ENCODE measurements around the gene RIOX2.
"Not testable (repeated sequence)": the region's sequence is repeated elsewhere in the genome, so short reads cannot be mapped to it uniquely, and the experiment has no call there.

RIOX2 gene

DNA sequence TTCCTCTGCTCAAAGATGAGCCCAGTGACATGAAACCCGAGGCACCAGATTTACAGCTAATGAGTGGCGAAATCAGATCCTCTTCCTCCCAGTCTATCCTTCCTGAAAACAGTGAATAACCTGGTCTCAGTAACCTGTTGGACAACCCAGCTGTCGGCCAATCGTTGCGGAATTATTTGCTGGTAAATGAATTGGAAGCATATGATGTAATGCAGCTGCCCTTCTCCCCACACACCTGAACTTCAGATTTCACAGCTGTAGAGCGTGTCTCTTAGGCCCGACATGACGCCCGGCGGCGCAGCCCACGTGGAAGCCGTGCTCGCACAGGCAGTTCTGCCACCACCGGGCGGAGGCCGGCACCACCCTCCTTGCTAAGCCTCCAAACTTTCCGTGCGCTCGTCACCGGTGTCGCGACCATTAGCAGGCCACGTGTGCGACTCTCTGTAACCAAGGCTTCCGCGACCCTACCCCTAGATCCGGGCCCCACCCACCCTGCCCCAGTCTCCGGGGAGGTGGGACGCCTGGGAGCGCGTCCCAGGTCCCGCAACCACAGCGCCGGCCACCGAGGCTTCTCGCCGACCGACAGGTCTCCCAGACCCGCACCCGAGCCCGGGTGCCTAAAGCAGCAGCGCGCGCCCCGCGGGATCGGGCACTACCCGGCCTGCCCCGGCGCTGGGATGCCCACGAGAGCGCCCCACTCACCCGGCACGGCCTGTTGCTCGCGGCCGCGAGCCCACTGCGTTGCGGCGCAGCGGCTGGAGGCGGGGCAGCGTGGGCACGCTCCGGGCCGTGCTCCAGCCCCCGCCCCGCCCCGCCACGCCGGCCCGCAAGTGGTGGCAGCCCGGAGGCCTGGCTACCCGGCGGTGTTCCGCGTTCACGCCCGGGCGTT is at the start of gene RIOX2:
TSS of gene RIOX2 (minus strand) at position 753 of the 889 bp plus-strand sequence. CDS start 4,838 bp downstream, outside the sequence.
- no peaks in the 10 kb centered on the region for H3K9me3 Mint-ChIP-seq
- peaks cover 17% of the 10 kb centered on the region for H3K36me3 Mint-ChIP-seq (ENCODE audit: low read depth)
- peak; percentile 78 for DNase-seq (ENCODE audit: low spot score)
- H3K4me3 Mint-ChIP-seq, result peak within 1 kb of the TSS; percentile 94
- no peaks in the 10 kb centered on the region for H3K27me3 Mint-ChIP-seq (ENCODE audit: low read depth)
- peak within 1 kb of the TSS; percentile 90 for H3K27ac Mint-ChIP-seq
- peaks cover 62% of the 10 kb centered on the region for H3K4me1 Mint-ChIP-seq (ENCODE audit: low read depth)

DNA sequence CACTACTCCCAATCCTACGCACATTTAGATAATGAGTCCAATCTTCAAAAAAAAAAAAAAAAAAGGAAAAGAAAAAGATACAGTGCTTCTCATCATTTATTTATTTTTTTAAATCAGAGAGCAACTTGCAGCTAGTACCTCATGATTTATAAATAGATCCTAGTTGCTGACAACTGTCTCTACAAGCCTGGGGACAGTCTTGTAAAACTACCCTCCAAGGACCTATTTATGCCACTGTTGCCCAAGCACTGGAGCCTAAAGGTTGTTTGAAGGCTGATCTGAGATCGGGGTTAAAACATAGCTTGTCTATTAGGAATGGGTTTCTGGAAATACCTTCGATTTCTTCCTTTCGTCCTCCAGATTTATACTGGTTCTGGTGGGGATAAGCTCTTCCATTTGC is 48.2 kb upstream of the RIOX2 start:
- DNase-seq (ENCODE audit: low spot score), result no peak
- peaks cover 12% of the 10 kb centered on the region for H3K4me1 Mint-ChIP-seq (ENCODE audit: low read depth)
- H3K27ac Mint-ChIP-seq, result no peak overlapping the region
- no peak overlapping the region for H3K4me3 Mint-ChIP-seq
- H3K27me3 Mint-ChIP-seq (ENCODE audit: low read depth), result no peaks in the 10 kb centered on the region
- H3K36me3 Mint-ChIP-seq (ENCODE audit: low read depth), result no peaks in the 10 kb centered on the region
- H3K9me3 Mint-ChIP-seq, result no peaks in the 10 kb centered on the region

DNA sequence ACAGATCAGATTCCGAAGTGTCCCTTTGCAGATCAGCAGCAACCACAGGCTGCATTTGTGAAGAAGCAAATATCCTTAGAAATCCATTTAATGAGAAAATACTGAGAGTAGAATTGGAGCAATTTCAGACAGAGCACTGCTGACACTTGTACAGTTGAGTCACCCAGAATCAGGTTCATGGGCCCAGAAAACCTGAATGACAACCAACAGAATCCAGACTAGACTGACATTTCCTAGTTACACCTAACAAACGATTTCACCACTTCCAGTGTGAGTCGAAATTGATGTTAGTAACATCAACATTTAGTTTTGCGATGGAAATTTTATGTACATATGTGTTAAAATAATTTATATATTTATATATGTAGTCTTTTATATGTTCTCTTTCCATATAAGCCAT is 46.1 kb upstream of the RIOX2 start:
- Mint-ChIP-seq H3K9me3 (no peaks in the 10 kb centered on the region), H3K4me1 (ENCODE audit: low read depth) (peaks cover 10% of the 10 kb centered on the region), H3K27ac (no peak overlapping the region), H3K4me3 (no peak overlapping the region), H3K27me3 (ENCODE audit: low read depth) (no peaks in the 10 kb centered on the region), H3K36me3 (ENCODE audit: low read depth) (no peaks in the 10 kb centered on the region)
- DNase-seq (ENCODE audit: low spot score), result no peak

DNA sequence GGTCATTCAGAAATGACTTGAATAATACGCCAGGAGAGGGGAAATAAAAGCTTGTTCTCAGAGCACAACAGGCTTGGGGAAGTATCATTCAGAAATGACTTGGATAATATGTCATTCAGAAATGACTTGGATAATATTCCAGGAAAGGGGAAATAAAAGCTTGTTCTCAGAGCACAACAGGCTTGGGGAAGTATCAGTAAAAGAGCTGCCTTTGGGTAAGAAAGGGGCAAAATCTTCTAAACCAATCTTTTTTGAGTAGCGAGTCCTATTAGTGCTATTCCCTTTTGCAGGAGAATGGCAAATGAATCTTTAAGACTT is 42.0 kb upstream of the RIOX2 start:
- no peak overlapping the region for H3K27ac Mint-ChIP-seq
- H3K27me3 Mint-ChIP-seq (ENCODE audit: low read depth), result no peaks in the 10 kb centered on the region

DNA sequence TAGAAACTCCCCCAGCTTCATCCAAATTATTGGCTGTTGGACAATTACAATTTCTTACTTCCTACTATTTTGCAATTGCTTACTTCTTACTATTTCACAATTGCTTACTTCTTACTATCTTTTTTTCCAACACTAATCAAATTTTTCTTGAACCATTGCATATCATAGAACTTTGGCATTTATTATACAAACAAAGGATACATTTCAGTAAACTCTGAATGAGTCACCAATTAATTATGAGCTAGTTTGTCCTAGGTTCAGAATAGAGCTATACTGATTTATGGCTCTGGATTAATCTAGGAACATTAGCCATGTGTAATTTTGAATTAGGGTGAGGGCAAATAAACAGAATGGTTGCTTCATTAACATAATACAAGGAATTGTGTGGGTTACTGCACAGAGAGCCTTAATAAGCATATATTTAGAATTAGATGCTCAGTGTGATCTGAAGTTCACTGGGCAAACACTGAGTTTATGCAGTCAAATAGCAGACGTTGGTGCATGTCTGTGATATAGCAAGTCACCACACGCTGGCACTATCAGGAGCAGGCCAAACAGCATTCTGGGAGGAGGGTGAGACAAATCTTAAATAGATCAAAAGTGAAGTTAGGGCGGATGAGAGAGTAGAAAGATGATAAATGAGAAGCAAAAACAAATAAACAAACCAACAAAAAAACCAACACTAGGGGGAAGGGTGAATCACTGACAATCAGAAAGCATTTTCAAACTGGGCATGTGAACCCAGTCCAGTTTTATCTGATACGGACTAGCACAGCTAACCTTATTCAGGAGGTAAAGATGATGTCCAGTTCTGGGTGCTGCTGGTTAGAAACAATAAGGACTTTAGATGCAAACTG is 41.4 kb upstream of the RIOX2 start:
- H3K27ac Mint-ChIP-seq, result no peak overlapping the region
- peaks cover 6% of the 10 kb centered on the region for H3K9me3 Mint-ChIP-seq
- DNase-seq (ENCODE audit: low spot score), result no peak
- H3K27me3 Mint-ChIP-seq (ENCODE audit: low read depth), result no peaks in the 10 kb centered on the region
- H3K4me3 Mint-ChIP-seq, result no peak overlapping the region
- H3K36me3 Mint-ChIP-seq (ENCODE audit: low read depth), result peaks cover 3% of the 10 kb centered on the region
- peaks cover 15% of the 10 kb centered on the region for H3K4me1 Mint-ChIP-seq (ENCODE audit: low read depth)

More for the DNA sequence above, 42.0 kb upstream of the RIOX2 start:
- Mint-ChIP-seq H3K4me1 (ENCODE audit: low read depth) (peaks cover 9% of the 10 kb centered on the region), H3K4me3 (no peak overlapping the region), H3K9me3 (peaks cover 6% of the 10 kb centered on the region), H3K36me3 (ENCODE audit: low read depth) (peaks cover 3% of the 10 kb centered on the region)
- no peak for DNase-seq (ENCODE audit: low spot score)

DNA sequence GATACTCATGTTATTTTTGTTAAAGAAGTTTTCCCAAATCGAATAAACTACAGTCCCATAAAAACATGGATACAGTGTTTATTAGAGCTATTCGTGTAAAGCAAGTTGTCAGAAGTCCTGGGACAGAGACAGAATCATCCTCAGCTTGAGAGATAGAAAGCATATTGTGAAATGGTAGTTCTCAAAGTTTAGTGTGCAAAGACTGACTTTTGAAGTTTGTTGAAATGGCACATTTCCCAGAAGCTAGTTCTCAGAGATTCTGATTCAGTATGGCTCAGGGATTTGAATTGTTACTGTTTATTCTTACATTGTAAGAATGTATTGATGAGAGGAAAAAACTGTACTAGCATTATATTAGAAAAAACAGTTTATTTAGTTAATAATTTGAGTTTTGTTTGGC is 40.7 kb upstream of the RIOX2 start:
- H3K27me3 Mint-ChIP-seq (ENCODE audit: low read depth), result no peaks in the 10 kb centered on the region
- peaks cover 3% of the 10 kb centered on the region for H3K36me3 Mint-ChIP-seq (ENCODE audit: low read depth)
- no peak overlapping the region for H3K27ac Mint-ChIP-seq
- H3K4me3 Mint-ChIP-seq, result no peak overlapping the region
- peaks cover 6% of the 10 kb centered on the region for H3K9me3 Mint-ChIP-seq
- peaks cover 19% of the 10 kb centered on the region for H3K4me1 Mint-ChIP-seq (ENCODE audit: low read depth)
- DNase-seq (ENCODE audit: low spot score), result no peak

DNA sequence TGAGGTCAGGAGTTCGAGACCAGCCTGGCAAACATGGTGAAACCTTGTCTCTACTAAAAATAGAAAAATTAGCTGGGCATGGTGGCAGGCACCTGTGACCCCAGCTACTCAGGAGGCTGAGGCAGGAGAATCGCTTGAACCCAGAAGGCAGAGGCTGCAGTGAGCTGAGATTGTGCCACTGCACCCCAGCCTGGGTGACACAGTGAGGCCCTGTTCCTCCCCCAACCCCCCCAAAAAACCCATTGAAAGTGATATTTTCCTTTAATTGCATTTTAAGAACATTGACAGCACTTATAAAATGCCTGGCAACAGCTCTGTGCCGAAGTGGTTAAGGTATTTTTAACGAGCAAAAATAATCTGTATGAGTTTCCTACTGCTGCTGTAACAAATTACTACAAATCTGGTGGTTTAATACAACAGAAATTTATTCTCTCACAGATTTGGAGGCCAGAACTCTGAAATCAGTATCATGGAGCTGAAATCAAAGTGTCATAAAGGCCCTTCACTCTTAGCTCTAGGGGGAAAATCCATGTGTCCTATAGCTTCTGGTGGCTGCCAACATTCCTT is 38.7 kb upstream of the RIOX2 start:
- H3K36me3 Mint-ChIP-seq (ENCODE audit: low read depth); H3K27ac Mint-ChIP-seq; DNase-seq (ENCODE audit: low spot score); H3K9me3 Mint-ChIP-seq; H3K27me3 Mint-ChIP-seq (ENCODE audit: low read depth); H3K4me3 Mint-ChIP-seq: not testable (repeated sequence)
- H3K4me1 Mint-ChIP-seq (ENCODE audit: low read depth), result peaks cover 36% of the 10 kb centered on the region

DNA sequence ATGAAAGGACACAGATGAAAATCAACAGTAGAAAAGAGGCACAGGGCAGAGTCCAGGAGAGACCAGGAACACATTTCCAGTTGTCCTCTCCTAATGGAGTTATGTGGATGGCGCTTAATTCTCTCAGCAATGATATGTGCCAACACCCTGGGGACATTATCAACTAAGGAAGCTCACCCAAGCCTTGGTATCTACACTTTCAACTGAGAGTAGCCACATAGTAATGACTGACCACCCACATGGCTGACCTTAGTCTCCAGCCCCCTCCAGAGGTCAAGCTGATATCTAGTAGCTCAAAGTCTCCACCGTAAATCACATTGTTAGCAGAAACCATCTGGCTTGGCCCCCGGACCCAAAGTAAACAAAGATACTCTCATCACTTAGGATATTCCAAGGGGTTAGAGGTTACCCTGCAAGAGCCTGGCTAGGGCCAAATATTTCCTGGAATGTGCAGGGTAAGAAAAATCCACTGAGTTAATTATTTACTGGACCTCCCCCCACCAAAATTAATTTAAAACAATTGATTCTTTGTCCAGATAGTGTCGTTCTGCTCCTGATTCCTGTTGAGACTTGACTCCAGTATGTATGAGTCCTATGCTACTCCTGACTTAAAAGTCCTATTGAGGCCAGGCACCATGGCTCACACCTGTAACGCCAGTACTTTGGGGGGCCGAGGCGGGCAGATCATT is 38.1 kb upstream of the RIOX2 start:
- H3K4me3 Mint-ChIP-seq, result no peak overlapping the region
- peaks cover 8% of the 10 kb centered on the region for H3K36me3 Mint-ChIP-seq (ENCODE audit: low read depth)
- no peaks in the 10 kb centered on the region for H3K27me3 Mint-ChIP-seq (ENCODE audit: low read depth)
- no peak overlapping the region for H3K27ac Mint-ChIP-seq
- peaks cover 6% of the 10 kb centered on the region for H3K9me3 Mint-ChIP-seq
- peaks cover 34% of the 10 kb centered on the region for H3K4me1 Mint-ChIP-seq (ENCODE audit: low read depth)
- no peak for DNase-seq (ENCODE audit: low spot score)

DNA sequence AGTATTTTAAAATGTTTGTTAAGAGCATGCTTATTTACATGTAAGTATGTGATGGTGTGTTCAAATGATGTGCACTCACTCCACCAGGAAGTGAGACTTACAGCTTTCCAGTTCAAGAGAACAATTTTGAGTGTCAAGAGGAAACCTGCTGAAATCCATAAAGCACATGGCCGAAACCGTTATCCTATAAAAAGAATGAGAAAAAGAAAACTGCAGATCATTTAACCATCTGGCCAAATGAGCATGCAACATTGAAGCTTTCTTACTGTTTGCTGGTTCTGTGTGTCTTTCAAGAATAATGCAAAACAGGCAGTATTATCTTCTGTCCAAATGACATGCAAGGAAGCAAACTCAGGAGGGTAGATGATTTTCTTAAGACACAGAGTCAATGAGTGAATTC is 36.6 kb upstream of the RIOX2 start:
- peaks cover 43% of the 10 kb centered on the region for H3K4me1 Mint-ChIP-seq (ENCODE audit: low read depth)
- peaks cover 11% of the 10 kb centered on the region for H3K36me3 Mint-ChIP-seq (ENCODE audit: low read depth)
- no peaks in the 10 kb centered on the region for H3K27me3 Mint-ChIP-seq (ENCODE audit: low read depth)
- H3K4me3 Mint-ChIP-seq, result no peak overlapping the region
- H3K9me3 Mint-ChIP-seq, result peaks cover 6% of the 10 kb centered on the region
- peak overlapping the region; percentile 50 for H3K27ac Mint-ChIP-seq
- no peak for DNase-seq (ENCODE audit: low spot score)

DNA sequence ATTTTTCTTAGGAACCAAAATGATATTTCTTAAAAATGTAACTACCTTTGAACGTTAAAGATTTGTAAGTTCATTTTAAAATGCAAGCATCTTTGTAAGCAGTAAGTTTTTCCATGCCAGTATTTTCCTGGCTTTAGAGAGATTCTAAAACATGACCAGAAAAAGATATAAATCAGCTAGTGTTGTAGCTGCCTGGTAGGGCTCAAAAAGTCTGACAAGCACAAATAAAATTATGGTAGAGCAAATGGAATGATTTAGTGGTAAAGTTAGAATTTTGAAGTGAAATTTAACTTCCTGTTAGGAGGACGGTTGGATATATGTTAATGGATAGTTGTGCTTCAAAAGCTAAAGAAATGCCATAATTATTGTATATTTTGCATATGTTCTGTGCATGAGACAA is 33.2 kb upstream of the RIOX2 start:
- H3K27ac Mint-ChIP-seq, result no peak overlapping the region

DNA sequence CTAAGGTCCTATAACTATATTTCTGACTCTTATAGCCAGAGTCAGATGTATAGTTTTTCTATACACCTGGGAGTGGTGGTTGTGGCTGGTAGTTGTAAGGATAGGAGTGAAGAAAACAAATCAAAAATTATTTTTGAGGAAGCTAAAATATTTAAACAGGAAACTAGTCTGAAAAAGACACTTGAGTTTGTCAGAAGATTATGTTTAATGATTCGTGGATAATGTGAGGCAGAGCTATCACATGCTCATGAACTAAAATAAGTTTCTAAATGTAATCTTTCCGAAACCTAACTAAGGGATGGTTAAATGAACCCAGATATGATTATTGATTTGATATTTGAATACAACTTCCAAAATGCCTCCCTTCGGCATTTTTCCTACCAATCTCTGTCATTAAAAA is 32.5 kb upstream of the RIOX2 start:
- DNase-seq (ENCODE audit: low spot score), result no peak

More for the DNA sequence above, 33.2 kb upstream of the RIOX2 start:
- no peak overlapping the region for H3K4me3 Mint-ChIP-seq
- no peaks in the 10 kb centered on the region for H3K9me3 Mint-ChIP-seq
- peaks cover 3% of the 10 kb centered on the region for H3K27me3 Mint-ChIP-seq (ENCODE audit: low read depth)
- peaks cover 54% of the 10 kb centered on the region for H3K4me1 Mint-ChIP-seq (ENCODE audit: low read depth)
- H3K36me3 Mint-ChIP-seq (ENCODE audit: low read depth), result peaks cover 9% of the 10 kb centered on the region
- no peak for DNase-seq (ENCODE audit: low spot score)

DNA sequence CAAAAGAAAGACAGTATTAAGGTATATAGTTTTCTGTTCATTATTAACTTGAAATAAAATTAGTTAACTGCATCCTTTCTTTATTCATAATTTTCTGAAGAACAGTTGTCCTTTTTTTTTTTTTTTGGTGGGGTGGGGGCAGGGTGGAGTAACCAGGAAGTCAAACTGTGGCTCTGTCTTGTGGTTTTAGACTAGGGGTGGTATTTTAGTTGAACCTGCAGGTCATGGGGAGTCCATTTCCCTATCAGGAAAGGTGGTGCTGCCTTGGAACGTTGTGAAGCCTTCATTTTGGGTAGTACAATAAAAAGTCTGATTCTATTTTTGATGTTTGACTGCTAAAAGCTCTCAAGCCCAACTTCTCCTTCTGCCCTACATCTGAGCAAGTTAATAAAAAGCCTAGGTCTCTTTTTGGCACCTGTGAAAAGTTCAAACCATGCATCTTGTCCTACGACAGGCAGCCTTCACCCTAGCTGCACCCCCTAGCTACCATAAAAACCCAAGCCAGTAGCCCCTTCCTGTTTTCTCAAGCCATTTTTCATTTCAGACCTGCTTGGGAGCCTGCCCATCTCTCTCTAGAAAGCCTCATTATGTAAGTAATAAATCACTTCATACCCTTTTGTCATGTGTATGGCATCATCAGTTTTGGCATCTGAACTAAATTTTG is 31.2 kb upstream of the RIOX2 start:
- H3K4me1 Mint-ChIP-seq (ENCODE audit: low read depth), result peaks cover 45% of the 10 kb centered on the region
- no peak for DNase-seq (ENCODE audit: low spot score)
- peaks cover 8% of the 10 kb centered on the region for H3K27me3 Mint-ChIP-seq (ENCODE audit: low read depth)
- H3K4me3 Mint-ChIP-seq, result peak overlapping the region; percentile 33
- peak overlapping the region; percentile 33 for H3K27ac Mint-ChIP-seq
- H3K36me3 Mint-ChIP-seq (ENCODE audit: low read depth), result peaks cover 10% of the 10 kb centered on the region
- no peaks in the 10 kb centered on the region for H3K9me3 Mint-ChIP-seq

More for the DNA sequence above, 32.5 kb upstream of the RIOX2 start:
- no peak overlapping the region for H3K4me3 Mint-ChIP-seq
- H3K36me3 Mint-ChIP-seq (ENCODE audit: low read depth), result peaks cover 9% of the 10 kb centered on the region
- peaks cover 4% of the 10 kb centered on the region for H3K27me3 Mint-ChIP-seq (ENCODE audit: low read depth)
- H3K9me3 Mint-ChIP-seq, result no peaks in the 10 kb centered on the region
- H3K4me1 Mint-ChIP-seq (ENCODE audit: low read depth), result peaks cover 55% of the 10 kb centered on the region
- no peak overlapping the region for H3K27ac Mint-ChIP-seq

DNA sequence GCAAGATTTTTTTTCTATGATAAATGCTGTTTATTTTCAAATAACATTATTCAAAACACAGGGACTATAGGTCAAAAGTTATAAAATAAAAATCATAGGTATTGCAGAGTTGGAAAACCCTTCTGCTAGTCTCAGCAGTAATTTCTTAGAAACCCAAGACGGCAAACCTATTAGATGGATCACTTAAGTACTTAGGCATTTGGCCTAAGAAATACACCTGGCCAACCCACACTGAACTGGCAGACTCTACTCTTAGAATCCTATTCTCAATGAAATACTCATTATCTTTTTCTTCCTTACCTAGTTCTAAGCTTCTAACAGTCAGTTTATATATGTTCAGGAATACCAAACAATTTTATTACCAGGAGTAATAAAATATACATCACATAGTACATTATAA is 30.5 kb upstream of the RIOX2 start:
- Mint-ChIP-seq H3K4me3 (no peak overlapping the region), H3K27me3 (ENCODE audit: low read depth) (peaks cover 8% of the 10 kb centered on the region), H3K4me1 (ENCODE audit: low read depth) (peaks cover 40% of the 10 kb centered on the region)

More for the DNA sequence above, 30.5 kb upstream of the RIOX2 start:
- no peak for DNase-seq (ENCODE audit: low spot score)
- Mint-ChIP-seq H3K9me3 (no peaks in the 10 kb centered on the region), H3K27ac (no peak overlapping the region), H3K36me3 (ENCODE audit: low read depth) (peaks cover 10% of the 10 kb centered on the region)
